ENCODE data around the gene KRT28.
"Not testable (repeated sequence)": the region's sequence is repeated elsewhere in the genome, so short reads cannot be mapped to it uniquely, and the experiment has no call there.

The KRT28 gene

GRCh38 chr17:40777459-40777858, 22.3 kb downstream of the KRT28 start:
- DNase-seq = no peak

- DNase-seq = no peak
Measured at GRCh38 chr17:40775945-40776344, 23.8 kb downstream of the KRT28 start.

GRCh38 chr17:40772101-40772500, 27.7 kb downstream of the KRT28 start, which contains the start of gene KRT26:
Gene KRT26 (minus strand): TSS chr17:40772201. CDS start chr17:40772113, 88 bp downstream.
- DNase-seq = no peak

GRCh38 chr17:40765657-40766056, 34.1 kb downstream of the KRT28 start:
- no peak for DNase-seq

GRCh38 chr17:40763752-40764151, 36.0 kb downstream of the KRT28 start:
- DNase-seq = no peak

- no peak for DNase-seq
Measured at GRCh38 chr17:40760105-40761016, 39.4 kb downstream of the KRT28 start.

- DNase-seq = no peak
Measured at GRCh38 chr17:40755231-40755630, 44.5 kb downstream of the KRT28 start, which contains the start of gene KRT25. Gene KRT25 (minus strand): TSS chr17:40755331. CDS start chr17:40755271, 60 bp downstream.

GRCh38 chr17:40753804-40754203, 46.0 kb downstream of the KRT28 start:
- DNase-seq = no peak

GRCh38 chr17:40751065-40751464, 48.7 kb downstream of the KRT28 start:
- no peak for DNase-seq

GRCh38 chr17:40750391-40750790, 49.4 kb downstream of the KRT28 start:
- DNase-seq = no peak

GRCh38 chr17:40748666-40749065, 51.1 kb downstream of the KRT28 start:
- DNase-seq = not testable (repeated sequence)
